GM18861 (cell line): ENCODE measurements around the gene ZNF540.
"Not testable (repeated sequence)": the region's sequence is repeated elsewhere in the genome, so short reads cannot be mapped to it uniquely, and the experiment has no call there.

ENCODE experiments used
- ATAC-seq: cut with Tn5 transposase; IDR thresholded peaks from one replicate; pipeline ENCODE4 v1.9.1; 2021; ENCODE audit not compliant: unreplicated experiment

ZNF540 gene

GRCh38 chr19:37594304-37594981 lies at the start of gene ZNF540, which contains the start of gene ZNF571:
TSS of gene ZNF540 (plus strand) at chr19:37594876. CDS start at chr19:37598448, 3,572 bp downstream.
TSS of gene ZNF571 (minus strand) at chr19:37594792. CDS start at chr19:37586676, 8,116 bp downstream.
- ATAC-seq = peak; percentile 93

- no peak for ATAC-seq
Measured at GRCh38 chr19:37551129-37551993, 43.3 kb upstream of the ZNF540 start.

DNA sequence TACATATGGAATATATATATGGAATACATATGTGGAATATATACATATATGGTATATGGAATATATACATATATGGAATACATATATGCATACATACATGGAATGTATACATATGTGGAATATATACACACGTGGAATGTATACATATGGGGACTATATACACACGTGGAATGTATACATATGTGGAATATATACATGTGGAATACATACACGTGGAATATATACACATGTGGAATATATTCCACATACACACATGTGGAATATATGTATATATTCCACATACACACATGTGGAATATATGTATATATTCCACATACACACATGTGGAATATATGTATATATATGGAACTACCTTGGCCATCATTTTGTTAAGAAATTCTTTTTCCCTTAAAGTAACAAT lies 31.2 kb upstream of the ZNF540 start:
- ATAC-seq = no peak

DNA sequence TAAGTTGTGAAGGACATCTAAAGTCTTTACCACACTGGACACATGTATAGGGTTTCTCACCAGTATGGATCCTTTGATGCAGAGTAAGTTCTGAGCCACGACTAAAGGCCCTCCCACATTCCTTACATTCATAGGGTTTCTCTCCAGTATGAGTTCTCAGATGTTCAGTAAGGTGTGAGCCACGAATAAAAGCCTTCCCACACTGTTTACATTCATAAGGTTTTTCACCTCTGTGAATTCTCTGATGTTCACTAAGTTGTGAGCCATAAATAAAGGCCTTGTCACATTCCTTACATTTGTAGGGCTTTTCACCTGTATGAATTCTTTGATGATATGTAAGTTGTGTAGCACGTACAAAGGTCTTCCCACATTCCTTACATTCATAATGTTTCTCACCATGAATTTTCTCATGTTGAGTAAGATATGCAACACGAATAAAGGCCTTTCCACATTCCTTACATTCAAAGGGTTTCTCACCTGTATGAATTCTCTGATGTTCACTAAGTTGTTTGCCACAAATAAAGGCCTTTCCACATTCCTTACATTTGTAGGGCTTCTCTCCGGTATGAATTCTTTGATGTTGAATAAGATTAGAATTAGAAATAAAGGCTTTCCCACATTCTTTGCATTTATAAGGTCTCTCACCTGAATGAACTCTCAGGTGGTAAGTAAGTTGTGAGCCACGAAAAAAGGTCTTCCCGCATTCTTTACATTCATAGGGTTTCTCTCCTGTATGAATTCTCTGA lies 29.9 kb upstream of the ZNF540 start:
- ATAC-seq = no peak

GRCh38 chr19:37565370-37565669 lies 29.4 kb upstream of the ZNF540 start:
- ATAC-seq = no peak

- ATAC-seq = no peak
Measured at GRCh38 chr19:37572203-37572602, 22.5 kb upstream of the ZNF540 start.

GRCh38 chr19:37583340-37583739 lies 11.3 kb upstream of the ZNF540 start:
- no peak for ATAC-seq

- ATAC-seq = no peak
Measured at GRCh38 chr19:37593996-37594303, 726 bp upstream of the ZNF540 start.

- ATAC-seq = peak; percentile 21
Measured at GRCh38 chr19:37594982-37595382, 306 bp downstream of the ZNF540 start.

- no peak for ATAC-seq
Measured at GRCh38 chr19:37635076-37636056, 40.7 kb downstream of the ZNF540 start.

- no peak for ATAC-seq
Measured at GRCh38 chr19:37654118-37654517, 59.4 kb downstream of the ZNF540 start.

DNA sequence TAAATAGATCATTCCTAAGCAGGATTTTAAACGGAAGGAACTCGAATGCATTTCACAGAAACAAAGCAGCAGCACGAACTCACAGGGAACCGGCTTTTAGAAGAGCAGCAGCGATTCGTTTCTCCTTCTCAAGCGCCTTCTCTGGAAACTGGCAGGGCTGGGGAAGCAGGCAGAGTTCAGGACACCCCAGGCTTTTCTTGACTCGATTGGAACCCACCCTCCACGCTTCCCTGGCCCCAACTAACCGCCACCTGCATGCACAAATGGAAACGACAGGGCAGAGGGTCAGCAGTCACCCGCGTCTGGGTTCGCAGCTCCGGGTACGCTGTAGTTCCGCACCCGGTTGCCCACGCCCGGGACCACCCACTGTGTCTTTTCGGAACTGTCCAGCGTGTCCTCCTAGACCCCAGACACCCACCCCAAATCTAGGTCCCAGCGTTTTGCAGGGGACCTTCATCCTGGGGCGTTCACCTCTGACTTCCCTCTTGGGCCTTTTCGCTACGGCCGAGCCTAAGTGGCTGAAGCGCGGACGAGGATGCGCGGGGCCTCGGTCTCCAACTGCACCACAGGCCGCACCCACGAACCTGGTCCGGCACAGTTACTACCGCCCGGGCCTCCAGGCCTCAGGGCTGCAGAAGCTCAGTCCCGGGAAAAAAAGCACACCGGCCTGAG lies 60.1 kb downstream of the ZNF540 start:
- ATAC-seq = peak; percentile 22

DNA sequence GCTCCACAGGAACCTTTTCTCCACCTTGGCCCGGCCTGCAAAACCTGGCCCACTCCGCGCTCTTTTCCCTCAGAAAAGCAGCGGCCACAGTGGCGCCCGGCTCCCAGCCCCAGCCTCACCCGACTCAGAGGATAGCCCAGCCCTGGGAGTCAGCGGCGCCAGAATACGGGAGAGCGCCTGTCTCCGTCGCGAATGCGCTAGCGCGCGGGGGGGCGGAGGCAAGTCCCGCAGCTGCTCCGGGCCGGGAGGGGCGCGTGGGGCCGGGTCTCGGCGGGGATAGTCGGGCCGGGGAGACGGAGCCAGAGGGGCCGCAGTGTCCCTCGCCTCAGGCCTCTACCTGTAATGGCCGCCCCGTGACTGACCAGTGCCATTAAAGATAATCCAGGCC lies 60.6 kb downstream of the ZNF540 start, which contains the start of gene ZFP30:
Gene ZFP30 (minus strand): TSS at position 165 of the 388 bp plus-strand sequence. CDS start 7,643 bp downstream, outside the sequence.
- ATAC-seq = peak; percentile 31

DNA sequence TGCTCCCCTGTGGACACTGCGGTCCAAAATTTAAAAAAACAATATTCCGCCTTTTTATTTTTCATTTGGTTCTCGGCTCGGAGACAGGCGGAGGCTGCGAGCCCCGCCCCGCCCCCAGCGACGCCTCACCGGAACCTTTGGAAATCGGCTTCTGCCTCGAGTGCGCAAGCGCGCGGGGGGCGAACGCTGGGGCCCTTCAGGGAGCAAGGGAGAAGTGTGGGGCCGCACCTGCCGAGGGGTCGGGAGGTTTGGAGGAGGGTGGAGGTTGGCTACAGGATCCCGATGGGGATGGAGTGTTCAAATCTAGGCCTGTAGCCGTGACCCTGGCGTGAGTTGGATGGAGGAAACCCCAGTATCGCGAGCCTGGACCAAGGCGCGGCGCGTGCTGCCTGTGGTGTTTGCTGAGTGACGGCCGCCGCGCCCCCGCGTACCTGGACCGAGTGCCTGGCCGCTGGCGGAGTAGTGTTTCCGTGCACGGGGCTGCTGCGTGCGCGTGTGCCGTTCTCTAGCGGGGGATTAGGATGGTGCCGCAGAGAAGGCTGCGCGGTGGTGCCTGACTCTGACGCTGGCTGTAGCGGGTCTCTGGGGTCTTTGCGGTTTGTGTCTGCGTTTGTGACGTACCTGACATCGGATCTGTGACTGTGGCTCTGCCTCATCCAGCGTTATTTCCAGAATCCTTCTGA lies 61.2 kb downstream of the ZNF540 start:
- peak; percentile 40 for ATAC-seq

- ATAC-seq = not testable (repeated sequence)
Measured at GRCh38 chr19:37657157-37657556, 62.5 kb downstream of the ZNF540 start.
